COLO668 (cell line): Measurements from ENCODE around the gene CAPN12.

Experiments
- DNase-seq: peaks from one replicate; lab custom pipeline; 2025; ENCODE audit not compliant: unreplicated experiment; lab: John Stamatoyannopoulos, UW

CAPN12 gene

DNA sequence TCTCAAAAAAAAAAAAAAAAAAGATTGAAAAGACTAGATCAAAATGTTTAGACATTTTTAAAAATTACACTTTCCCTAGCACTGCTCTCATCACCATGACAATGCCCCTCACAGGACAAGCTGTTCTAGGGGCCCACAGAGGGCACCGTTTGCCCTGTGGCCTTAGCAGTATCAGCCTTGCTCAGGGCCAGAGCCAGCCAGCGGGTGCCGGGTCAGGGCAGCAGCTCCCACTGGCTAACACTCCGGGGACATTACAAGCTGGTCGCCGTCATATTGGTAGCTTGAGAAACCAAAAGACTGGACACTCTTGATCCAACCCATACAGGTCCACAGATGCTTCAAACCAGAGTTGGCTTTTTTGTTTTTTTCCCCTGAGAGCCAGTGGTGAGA lies 18.0 kb downstream of the CAPN12 start:
- no peak for DNase-seq

DNA sequence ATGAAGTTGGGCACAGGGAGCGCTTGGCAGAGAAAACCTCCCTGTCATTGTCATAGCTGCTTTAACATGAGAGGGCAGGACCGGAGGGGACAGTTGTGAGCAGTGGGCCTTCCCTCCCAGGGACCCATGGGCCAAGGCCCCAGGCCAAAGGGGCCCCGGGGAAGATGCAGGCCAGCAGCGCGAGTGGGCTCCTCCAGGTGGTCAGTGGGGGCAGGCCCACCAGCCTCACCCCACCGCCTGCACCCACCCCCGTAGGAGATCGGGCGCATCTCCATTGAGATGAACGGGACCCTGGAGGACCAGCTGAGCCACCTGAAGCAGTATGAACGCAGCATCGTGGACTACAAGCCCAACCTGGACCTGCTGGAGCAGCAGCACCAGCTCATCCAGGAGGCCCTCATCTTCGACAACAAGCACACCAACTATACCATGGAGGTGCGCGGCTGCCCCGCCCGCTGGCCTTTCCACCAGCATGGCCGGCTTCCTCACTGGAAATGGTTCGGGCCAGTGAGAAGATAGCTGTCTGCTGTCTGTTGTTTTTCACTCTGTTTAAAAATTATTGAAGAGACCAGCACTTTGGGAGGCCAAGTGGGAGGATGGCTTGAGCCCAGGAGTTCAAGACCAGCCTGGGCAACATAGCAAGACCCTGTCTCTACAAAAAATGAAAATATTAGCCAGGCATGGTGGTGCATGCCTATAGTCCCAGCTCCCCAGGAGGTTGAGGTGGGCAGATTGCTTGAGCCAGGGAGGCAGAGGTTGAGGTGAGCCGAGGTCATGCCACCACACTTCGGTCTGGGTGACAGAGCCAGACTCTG lies 18.6 kb downstream of the CAPN12 start:
- no peak for DNase-seq

DNA sequence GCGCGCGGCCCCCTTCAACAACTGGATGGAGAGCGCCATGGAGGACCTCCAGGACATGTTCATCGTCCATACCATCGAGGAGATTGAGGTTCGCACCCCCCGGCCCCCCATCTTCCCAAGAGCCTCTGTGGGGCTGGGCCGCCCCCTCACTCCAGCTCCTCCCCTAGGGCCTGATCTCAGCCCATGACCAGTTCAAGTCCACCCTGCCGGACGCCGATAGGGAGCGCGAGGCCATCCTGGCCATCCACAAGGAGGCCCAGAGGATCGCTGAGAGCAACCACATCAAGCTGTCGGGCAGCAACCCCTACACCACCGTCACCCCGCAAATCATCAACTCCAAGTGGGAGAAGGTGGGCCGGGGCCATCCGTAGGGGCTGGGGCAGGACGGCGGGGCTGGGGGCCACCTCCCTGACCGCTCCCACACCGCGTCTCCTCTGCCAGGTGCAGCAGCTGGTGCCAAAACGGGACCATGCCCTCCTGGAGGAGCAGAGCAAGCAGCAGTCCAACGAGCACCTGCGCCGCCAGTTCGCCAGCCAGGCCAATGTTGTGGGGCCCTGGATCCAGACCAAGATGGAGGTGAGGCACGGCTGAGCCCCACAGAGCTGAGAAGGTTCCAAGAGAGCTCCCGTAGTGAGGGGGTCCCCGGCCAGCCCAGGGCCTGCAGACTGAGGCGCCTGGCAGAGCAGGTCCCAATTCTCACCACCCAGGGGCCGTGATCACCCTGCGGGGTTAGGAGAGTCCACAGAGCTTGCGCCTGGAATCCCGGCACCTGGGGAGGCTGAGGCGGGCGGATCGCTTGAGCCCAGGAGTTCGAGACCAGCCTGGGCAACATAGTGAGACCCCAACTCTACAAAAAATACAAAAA lies 20.1 kb downstream of the CAPN12 start:
- DNase-seq, result no peak

DNA sequence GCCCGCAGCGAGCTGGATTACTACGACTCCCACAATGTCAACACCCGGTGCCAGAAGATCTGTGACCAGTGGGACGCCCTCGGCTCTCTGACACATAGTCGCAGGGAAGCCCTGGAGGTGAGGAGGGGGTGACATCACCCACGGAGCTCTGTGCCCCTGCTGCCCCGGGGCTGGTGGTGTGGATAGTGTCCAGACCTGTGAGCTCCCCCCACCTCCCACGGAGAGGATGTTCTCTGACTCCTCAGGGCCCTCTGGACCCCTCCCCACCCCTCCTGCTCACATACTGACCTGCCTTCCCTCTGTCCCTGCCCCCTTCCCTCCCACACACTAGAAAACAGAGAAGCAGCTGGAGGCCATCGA lies 20.7 kb downstream of the CAPN12 start:
- DNase-seq, result no peak

DNA sequence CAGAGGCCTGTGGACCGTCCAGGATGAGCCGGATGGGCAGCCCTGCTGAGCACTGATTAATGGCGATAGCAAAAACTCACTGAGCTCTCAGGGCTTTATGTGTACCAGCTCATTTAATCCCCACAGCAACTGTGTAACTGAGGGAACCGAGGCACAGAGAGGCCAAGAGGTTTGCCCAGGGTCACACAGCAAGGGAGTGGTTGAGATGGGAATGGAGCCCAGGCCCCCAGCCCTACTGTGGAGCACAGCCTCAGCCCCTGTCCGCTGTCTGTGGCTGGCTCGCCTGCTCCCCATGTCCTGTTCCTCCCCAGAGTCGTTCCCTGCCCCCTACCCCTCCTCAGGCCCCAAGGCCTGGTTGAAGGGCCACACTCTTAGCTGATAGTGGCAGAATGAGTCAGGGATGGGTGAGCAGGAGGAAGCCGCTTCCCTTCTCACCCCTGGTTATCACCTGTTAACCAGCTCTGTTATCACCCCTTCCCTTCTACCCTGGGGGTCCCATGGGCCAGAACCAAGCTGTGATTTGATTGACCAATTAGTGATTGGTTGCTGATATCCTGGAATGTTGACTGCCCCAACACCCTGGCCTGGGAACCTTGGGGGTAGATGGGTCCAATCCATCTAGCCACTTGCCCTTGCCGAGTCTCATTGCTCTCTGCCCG lies 21.2 kb downstream of the CAPN12 start:
- DNase-seq, result no peak

DNA sequence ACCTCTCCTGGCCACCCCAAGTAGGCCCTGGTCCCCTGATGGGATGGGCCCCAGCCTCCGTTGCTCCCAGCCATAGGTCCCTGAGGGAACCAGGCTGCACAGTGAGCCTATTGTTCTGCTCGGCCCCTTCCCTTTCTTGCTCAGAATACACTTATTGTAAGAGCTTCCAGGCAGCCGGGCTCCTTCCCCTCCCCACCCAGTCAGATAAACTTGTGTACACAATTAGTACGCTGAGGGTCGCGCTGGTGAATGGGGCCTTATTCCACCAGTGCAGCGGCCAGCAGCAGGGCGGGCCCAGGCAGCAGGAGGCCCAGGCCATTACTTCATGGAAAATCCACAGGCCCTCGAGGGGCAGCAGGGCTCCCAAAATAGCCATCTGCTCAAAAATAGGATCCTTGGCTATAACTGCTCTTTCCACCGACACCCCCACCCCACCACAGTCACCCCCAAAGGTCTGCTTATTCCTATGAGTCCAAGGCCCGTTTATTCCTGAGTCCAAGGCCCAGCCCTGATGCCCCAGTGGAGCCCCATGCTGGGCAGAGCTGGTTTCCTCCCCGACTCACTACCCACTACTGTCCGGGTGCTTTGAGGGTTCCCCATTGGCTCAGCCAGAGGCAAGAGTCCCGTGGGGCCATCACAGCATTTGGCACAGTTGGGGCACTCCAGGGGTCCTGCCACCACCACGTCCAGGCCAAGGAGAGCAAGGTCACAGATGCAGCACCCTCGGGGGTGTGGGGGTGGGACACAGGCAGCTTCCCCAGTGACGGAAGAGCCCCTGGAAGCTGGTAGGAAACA lies 22.1 kb downstream of the CAPN12 start:
- no peak for DNase-seq

DNA sequence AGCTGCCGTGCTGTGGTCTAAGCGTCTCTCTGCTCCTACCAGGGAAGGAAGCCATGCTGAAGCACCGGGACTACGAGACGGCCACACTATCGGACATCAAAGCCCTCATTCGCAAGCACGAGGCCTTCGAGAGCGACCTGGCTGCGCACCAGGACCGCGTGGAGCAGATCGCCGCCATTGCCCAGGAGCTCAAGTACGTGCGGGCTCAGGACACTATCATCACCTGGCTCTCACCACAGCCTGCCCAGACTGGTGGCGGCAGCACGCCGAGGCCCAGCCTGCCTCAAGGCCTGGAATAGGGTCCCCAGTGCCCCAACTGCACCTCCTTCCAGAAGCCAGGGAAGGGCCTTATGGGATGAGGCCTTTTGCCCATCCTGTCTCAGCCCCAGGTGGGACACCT lies 22.8 kb downstream of the CAPN12 start:
- DNase-seq, result no peak

DNA sequence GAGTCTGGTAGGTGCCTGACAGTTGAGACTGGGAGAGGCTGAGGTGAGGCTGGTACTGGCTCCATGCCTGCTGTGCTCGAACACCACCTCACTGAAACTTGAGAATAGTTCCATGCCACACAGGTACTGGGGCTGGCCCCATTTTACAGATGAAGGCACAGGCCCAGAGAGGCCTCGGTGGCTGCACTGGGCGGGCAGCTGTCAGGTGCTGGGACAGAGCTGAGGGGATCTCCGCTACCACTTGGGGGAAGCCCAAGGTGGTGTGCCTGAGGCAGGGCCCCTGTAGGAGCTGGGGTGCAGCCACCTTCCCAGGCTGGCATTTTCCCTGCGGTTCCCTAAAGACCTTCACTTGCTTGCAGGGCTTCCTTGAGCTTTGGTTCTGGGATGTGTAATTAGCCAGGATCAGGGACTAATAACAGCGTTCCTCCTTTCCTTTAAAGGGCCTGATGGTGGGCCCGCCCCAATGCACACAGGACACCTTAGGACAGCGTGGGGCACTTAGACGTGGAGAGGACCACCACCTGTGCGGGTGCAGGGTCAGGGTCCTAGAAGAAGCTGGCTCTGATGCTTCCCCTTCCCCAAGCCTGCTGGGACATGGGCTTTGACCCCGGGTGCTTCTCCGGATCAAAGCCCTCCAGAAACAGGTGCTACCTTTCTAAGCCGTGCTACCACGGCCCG lies 23.6 kb downstream of the CAPN12 start:
- no peak for DNase-seq

DNA sequence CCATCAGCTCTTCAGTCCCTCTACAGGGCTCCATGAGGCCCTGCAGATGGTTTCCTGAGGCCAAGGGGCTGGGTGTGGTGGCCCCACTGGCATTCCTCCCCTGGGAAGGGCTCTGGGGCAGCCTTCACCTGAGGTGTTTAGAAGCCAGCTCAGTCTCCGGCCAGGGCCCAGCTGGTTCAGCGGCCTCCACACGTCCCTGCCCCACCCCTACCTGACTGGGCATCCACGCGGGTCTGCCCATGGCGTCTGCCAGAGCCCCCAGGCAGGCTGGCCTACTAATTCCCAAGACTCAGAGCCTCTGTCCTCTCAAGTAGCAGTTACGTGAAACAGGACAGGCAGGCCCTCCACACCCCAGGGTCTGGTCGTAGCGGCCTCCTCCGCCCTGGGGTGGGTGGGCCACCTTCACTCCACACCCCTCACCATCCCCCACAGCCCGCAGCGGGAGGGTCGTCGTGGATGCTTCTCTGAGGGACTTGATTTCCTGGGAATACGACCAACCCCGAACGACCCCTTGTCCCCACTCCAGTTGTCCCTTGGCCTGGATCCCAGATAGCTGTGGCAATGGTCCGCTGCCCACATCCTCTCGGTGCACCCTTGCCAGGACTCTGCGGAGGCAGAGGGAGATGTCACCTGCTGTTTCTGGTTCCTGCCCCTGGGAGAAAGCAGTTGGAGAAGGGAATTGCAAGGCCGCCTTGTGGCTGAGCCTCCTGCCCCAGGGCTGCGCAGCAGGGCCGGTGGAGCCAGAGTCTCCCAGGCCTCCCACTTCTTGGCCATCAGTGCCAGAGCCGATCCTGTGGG lies 24.3 kb downstream of the CAPN12 start:
- DNase-seq, result no peak

DNA sequence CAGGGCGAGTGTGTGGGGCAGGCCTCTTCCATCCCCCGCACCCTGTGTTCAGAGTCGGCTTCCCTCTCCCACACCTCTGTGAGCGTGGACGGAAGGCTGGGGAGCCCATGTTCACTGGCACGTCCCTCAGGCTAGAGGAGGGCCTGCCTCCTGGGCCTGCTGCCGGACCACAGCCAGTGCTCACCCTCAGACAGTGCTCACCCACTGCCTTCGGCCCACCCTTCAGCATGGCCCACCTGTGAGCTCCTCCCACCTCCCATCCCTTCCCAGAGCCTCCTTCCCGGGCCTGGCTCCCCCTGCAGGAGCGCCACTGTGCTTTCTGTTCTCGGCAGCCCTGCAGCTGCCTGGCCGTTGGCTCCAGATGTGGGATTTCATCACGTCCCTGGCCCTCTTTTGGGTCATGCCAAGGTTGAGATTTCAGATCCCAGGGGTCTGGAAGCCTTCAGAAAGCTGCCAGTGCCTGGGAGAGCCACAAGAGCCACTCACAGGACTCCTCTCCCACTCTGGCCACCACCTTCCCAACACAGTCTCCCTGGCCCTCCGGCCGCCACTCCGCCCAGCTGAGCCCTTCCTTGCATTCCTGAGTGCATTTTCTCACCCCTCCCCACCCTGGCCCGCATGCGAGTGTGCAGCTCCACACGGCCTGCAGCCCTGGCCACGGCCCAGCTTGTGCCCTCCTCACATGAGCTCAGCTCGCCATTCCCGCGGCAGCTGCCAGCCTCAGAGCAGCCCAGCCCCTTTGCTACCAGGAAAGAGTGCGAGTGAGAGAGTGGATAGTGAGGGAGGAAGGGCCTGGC lies 25.3 kb downstream of the CAPN12 start:
- no peak for DNase-seq

DNA sequence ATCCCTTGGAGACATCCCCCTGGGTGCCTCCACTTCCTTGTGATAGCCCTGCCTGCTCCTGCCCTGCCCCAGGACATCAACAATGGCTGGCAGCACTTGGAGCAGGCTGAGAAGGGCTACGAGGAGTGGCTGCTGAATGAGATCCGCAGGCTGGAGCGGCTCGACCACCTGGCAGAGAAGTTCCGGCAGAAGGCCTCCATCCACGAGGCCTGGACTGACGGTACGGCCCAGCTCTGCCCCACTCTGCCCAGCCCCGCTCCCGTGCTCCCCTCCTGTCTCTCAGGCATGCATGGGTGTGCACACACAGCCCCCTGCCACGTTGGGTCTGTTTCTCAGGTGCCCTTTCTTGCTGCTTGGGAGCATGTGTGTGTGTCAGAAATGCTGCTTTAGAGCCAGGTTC lies 26.4 kb downstream of the CAPN12 start:
- DNase-seq, result no peak

DNA sequence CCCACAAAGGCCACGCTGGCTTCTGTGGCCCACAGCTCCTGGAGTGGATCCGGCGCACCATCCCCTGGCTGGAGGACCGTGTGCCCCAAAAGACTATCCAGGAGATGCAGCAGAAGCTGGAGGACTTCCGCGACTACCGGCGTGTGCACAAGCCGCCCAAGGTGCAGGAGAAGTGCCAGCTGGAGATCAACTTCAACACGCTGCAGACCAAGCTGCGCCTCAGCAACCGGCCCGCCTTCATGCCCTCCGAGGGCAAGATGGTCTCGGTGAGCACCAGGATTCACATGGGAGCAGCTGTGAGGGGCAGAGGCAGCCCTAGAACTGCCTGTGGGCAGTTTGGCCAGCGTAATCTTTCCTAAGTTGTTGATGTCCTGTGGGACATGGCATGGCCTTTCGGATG lies 27.2 kb downstream of the CAPN12 start:
- no peak for DNase-seq

DNA sequence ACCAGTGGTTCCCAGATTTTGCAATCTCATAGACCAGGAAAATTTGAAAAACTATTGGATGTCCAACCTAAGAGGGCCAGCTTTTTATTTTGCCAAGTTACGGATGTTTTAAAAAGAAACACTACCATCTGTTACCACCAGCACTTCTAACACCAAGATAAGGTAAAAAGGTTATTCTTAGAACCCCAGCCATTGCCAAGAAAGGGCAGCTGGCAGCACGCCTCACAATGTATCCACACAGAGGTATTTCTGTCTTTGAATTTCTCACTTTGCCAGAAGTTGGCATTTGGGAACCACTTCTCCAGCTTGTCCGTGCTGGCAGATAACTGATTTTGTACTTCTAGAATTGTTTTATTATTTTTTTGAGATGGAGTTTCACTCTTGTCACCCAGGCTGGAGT lies 28.7 kb downstream of the CAPN12 start:
- no peak for DNase-seq

DNA sequence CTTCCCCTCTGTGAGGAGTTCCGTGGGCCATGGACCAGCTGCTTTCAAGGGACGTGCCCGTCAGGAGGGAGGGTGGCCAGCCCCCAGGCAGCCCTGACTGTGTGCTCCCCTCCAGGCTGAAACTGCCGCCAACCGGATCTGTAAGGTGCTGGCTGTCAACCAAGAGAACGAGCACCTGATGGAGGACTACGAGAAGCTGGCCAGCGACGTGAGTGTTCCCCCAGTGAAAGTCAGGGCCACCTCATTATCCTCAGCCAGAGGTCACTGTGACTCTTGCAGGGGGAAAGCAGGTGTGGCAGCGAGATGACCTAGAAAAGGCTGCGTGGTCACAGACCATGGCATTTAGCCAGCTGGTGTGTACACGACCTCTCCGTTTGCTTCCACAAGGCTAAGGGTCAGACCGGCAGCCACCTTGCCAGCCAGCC lies 29.9 kb downstream of the CAPN12 start:
- no peak for DNase-seq

DNA sequence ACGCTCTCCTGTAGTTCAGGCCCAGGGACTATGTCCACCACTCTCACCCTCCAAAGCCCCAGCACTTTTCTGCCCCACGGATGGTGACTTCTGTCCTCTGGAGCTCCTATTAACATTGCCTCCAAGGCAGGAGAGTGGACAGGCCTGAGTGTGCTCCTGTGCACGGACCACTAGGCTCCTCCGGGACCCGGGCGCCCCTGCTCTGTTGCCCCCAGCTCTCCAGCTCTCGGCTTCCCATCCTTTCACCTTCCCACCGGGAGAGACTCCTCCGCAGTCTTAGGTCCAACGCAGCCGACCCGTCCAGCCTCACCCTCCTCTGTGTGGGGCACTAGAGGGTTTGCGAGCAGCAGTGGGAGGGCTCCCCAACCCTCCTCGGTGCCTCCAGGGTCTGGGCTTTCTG lies 30.4 kb downstream of the CAPN12 start:
- no peak for DNase-seq

DNA sequence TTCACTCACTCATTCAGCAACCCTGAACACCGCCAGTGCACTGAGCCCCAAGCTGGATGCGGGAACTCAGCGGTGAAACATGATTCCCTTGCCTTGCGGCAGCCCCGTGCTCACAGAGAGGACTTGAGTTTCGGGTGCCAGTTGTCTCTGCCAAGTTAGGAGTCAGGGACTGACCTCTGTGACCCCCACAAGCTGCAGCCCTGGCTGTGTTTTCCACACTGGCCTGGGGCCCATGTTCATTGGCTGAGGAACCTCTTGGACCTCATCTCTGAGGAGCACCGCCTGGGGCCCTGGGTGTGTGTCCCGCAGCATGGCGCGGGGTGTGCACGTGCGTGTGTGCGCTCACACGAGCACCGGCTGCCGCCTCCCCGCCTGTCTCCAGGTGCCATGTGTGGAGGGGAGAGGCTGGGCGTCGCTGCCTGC lies 31.0 kb downstream of the CAPN12 start:
- DNase-seq, result no peak

DNA sequence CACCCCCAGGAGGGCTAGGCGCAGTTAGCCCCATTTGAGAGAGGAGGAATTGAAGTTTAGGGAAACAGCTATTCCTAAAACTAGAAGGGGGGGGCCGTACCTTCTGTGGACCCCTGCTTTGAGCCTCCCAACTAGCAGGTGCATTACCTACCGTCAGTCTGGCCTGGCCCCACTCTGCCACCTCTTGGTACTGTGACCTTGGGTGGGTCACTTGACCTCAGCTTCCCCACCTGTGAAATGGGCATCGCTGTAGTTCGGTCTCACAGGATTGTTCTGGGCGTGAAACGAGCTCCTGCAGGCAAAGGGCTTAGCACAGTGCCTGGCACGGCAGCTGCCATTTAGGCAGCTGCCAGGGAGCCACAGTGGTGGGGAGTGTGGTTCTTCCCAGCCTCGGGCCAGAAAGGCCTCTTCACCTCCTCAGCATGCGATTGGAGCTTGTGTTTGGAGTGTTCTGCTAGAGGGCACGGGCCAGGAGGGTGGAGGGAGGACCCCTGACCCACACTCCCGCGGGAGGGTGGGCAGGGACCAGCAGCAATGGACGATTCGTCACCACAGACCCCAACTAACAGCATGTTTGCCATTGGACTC lies 32.0 kb downstream of the CAPN12 start:
- no peak for DNase-seq

DNA sequence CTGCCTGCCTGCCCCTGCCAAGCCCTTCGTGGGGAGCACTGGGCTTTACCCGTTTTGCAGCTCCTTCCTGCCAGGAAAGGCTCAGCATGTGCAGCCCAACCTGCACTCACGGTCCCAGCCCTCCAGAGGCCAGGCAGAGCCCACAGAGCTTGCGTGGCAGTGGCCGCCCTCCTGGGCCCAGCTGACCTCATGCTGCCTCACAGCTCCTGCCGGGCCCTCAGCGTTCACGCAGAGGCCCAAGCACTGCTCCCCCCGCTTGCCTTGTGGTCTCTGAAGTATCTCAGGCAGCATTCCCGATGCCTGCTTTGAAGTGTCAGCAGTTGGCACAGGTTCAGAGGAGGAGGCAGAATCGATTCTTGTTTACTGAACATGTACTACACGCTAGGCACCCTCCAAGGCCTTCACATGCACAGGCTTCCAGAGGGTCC lies 32.5 kb downstream of the CAPN12 start:
- DNase-seq, result no peak
